SU-DHL-6 (cell line): ENCODE measurements around the gene RBM20.
A peak's percentile ranks its signal among the peaks of the same experiment; 100 is the strongest.

Source experiments
- H2AFZ ChIP-seq: fragments of 200-600 bp; sonication (generic); 2 replicates; pipeline ENCODE4 v1.6.1; 2014; ENCODE audit warnings: low read depth, mild to moderate bottlenecking, moderate library complexity, mixed read lengths, antibody characterized with exemption, low read length; ENCODE audit not compliant: severe bottlenecking
- H3F3A ChIP-seq: fragments of 200-600 bp; shearing (Covaris generic); 2 replicates; pipeline ENCODE4 v1.6.0; 2016; ENCODE audit warnings: antibody characterized with exemption, mild to moderate bottlenecking; ENCODE audit not compliant: insufficient read depth
- H3K27ac ChIP-seq: fragments of 200-600 bp; sonication (generic); 2 replicates; pipeline ENCODE4 v1.5.1; 2016; ENCODE audit warnings: low read depth, mild to moderate bottlenecking, low read length, moderate library complexity, mixed read lengths
- H3K27me3 ChIP-seq: fragments of 200-600 bp; sonication (generic), shearing (Covaris generic); 2 replicates; pipeline ENCODE4 v1.6.0; 2014; ENCODE audit warnings: mild to moderate bottlenecking, low read length
- H3K36me3 ChIP-seq: fragments of 200-600 bp; sonication (generic); 2 replicates; pipeline ENCODE4 v1.6.1; 2014; ENCODE audit warnings: mild to moderate bottlenecking, low read length, mixed read lengths
- H3K4me2 ChIP-seq: fragments of 300-600, 200-600 bp; shearing (Covaris generic), sonication (generic); 2 replicates; pipeline ENCODE4 v1.6.0; 2014; ENCODE audit warnings: low read length, low read depth, mild to moderate bottlenecking; ENCODE audit not compliant: poor library complexity, severe bottlenecking
- H3K4me3 ChIP-seq: fragments of 200-600 bp; sonication (generic); 2 replicates; pipeline ENCODE4 v1.5.1; 2014; ENCODE audit warnings: antibody characterized with exemption, low read length, mild to moderate bottlenecking, mixed read lengths; ENCODE audit not compliant: insufficient read depth, poor library complexity, severe bottlenecking
- H3K79me2 ChIP-seq: fragments of 200-600 bp; sonication (generic); 2 replicates; pipeline ENCODE4 v1.6.1; 2014; ENCODE audit warnings: mild to moderate bottlenecking, low read length, moderate library complexity; ENCODE audit not compliant: insufficient read depth
- H3K9ac ChIP-seq: fragments of 200-600 bp; sonication (generic); 2 replicates; pipeline ENCODE4 v1.7.0; 2014; ENCODE audit warnings: mild to moderate bottlenecking, low read length
- H3K9me2 ChIP-seq: fragments of 200-600 bp; sonication (generic); replicated peaks from 2 replicates; pipeline ENCODE4 v1.6.1; 2014; ENCODE audit warnings: low read length; ENCODE audit not compliant: insufficient read depth
- H3K9me3 ChIP-seq: fragments of 200-600 bp; sonication (generic); 2 replicates; pipeline ENCODE4 v1.6.1; 2014; ENCODE audit warnings: low read length, mixed read lengths; ENCODE audit not compliant: insufficient read depth
- H4K20me1 ChIP-seq: fragments of 200-600 bp; sonication (generic); 2 replicates; pipeline ENCODE4 v1.6.1; 2014; ENCODE audit warnings: low read depth, mild to moderate bottlenecking, antibody characterized with exemption, low read length, moderate library complexity, mixed read lengths
- EZH2phosphoT487 ChIP-seq: fragments of 200-600 bp; sonication (generic), shearing (Covaris generic); conservative IDR thresholded peaks from 2 replicates; pipeline ENCODE4 v1.6.1; 2018; ENCODE audit warnings: mild to moderate bottlenecking, antibody characterized with exemption, low read length, moderate library complexity, mixed read lengths
- TF ChIP-seq, protein P1 (sequence below): fragments of 200-600 bp; sonication (generic); IDR thresholded peaks from one replicate; pipeline ENCODE4 v1.5.1; 2017; ENCODE audit warnings: antibody characterized with exemption, mild to moderate bottlenecking, low read length, moderate library complexity; ENCODE audit not compliant: insufficient read depth, poor library complexity, severe bottlenecking

RBM20 gene

DNA sequence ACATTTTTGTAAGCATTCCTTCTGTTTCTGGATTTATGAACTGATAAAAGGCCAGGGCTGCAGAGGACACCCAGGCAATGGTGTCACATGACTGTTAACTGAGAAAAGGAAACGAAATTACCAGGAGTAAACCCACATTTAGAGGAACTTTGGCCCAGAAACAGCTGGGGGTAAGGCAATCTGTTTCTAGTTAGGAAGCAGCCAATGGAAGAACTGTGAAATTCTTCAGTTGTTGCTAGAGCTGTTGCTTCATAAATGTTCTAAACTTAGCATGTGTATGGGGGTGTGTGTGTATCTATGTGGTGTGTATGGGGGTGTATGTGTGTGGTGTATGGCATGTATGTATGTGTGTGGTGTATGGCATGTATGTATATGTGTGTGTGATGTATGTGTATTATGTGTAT, 215.8 kb downstream of the RBM20 start:
- Histone ChIP-seq H3F3A (peaks cover 42% of the 10 kb centered on the region), H3K36me3 (no peaks in the 10 kb centered on the region), H3K27ac (peak overlapping the region; percentile 89), H2AFZ (no peak overlapping the region), H3K9me2 (no peaks in the 10 kb centered on the region), H3K79me2 (no peaks in the 10 kb centered on the region), H3K9ac (peak overlapping the region; percentile 49; the same call in 1 of the 2 replicates), H3K27me3 (no peaks in the 10 kb centered on the region), H3K9me3 (no peaks in the 10 kb centered on the region), H4K20me1 (no peaks in the 10 kb centered on the region), H3K4me2 (peak overlapping the region; percentile 52), H3K4me3 (no peak overlapping the region)
- TF ChIP-seq, protein P1, sequence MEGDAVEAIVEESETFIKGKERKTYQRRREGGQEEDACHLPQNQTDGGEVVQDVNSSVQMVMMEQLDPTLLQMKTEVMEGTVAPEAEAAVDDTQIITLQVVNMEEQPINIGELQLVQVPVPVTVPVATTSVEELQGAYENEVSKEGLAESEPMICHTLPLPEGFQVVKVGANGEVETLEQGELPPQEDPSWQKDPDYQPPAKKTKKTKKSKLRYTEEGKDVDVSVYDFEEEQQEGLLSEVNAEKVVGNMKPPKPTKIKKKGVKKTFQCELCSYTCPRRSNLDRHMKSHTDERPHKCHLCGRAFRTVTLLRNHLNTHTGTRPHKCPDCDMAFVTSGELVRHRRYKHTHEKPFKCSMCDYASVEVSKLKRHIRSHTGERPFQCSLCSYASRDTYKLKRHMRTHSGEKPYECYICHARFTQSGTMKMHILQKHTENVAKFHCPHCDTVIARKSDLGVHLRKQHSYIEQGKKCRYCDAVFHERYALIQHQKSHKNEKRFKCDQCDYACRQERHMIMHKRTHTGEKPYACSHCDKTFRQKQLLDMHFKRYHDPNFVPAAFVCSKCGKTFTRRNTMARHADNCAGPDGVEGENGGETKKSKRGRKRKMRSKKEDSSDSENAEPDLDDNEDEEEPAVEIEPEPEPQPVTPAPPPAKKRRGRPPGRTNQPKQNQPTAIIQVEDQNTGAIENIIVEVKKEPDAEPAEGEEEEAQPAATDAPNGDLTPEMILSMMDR = no peak
- no peak for TF ChIP-seq EZH2phosphoT487

DNA sequence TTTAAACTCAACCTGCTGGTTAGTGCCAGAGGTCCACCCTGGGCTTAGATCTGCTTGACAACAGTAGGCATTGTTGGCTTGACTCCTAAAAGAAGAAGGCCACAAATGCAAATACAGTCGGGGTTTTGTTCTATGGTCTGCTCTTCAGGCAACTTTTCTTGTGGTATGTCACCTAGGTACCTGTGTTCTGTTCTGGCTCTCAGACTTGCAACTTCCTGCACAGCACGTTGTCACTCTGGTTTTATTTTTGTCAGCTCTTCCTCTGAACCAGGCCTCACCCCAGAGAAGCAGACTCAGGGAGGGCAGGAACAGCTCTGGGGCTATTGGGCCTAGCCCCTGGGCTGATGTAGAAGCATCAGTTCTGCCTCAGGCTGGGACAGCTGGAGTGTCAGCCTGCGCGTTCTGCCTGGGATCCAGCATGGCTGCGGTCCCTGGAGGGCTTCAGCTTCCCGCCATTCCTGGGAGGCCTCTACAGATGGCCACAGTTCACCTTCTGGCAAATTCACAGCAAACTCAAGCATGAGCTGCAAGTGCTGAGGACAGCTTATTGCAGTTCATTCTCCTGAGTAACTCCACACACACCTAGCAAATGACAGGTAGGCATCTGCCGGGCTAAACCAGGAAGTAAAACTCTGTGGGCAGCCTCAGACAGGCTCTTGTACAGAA, 216.6 kb downstream of the RBM20 start:
- Histone ChIP-seq H3K4me3 (peak overlapping the region; percentile 10), H3K27ac (peak overlapping the region; percentile 89), H2AFZ (peak overlapping the region; percentile 21)

DNA sequence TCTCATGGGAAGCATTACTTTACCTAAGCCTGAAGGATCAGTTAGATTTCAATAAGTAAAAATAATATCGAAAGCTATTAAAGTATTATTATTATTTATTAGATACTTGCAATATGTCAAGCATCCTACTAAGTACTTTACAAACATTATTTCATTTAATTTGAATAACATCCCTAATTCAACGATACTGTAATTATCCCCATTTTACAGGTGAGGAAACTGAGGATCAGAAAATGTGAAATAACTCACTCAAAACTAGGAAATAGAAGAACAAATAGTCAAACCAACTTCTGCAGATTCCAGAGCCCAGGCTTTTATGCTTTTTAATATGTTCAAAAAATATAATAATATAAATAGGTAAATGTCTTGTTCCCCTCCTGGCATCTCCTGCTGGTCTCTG, 217.3 kb downstream of the RBM20 start:
- peak overlapping the region; percentile 49; the same call in 1 of the 2 replicates for H3K9ac ChIP-seq
- no peaks in the 10 kb centered on the region for H3K9me2 ChIP-seq
- H3K27me3 ChIP-seq = no peaks in the 10 kb centered on the region
- H2AFZ ChIP-seq = no peak overlapping the region
- H4K20me1 ChIP-seq = no peaks in the 10 kb centered on the region
- peak overlapping the region; percentile 52 for H3K4me2 ChIP-seq
- no peaks in the 10 kb centered on the region for H3K36me3 ChIP-seq
- no peaks in the 10 kb centered on the region for H3K9me3 ChIP-seq
- H3K4me3 ChIP-seq = peak overlapping the region; percentile 10
- H3F3A ChIP-seq = peaks cover 57% of the 10 kb centered on the region
- H3K79me2 ChIP-seq = no peaks in the 10 kb centered on the region
- TF ChIP-seq, protein P1 = no peak
- no peak for TF ChIP-seq EZH2phosphoT487
- peak overlapping the region; percentile 89 for H3K27ac ChIP-seq

More for the DNA sequence above, 216.6 kb downstream of the RBM20 start:
- no peaks in the 10 kb centered on the region for H3K27me3 ChIP-seq
- no peaks in the 10 kb centered on the region for H3K79me2 ChIP-seq
- H3K9ac ChIP-seq = peak overlapping the region; percentile 49
- peak overlapping the region; percentile 52 for H3K4me2 ChIP-seq
- no peaks in the 10 kb centered on the region for H4K20me1 ChIP-seq
- no peaks in the 10 kb centered on the region for H3K9me3 ChIP-seq
- no peaks in the 10 kb centered on the region for H3K9me2 ChIP-seq
- TF ChIP-seq, protein P1 = no peak
- no peak for TF ChIP-seq EZH2phosphoT487
- H3F3A ChIP-seq = peaks cover 49% of the 10 kb centered on the region
- H3K36me3 ChIP-seq = no peaks in the 10 kb centered on the region
